HG02840 (cell line): Measurements from ENCODE around the gene TBPL1.

Source experiments
- ATAC-seq: cut with Tn5 transposase; IDR thresholded peaks from one replicate; pipeline ENCODE4 v1.9.1; 2021; ENCODE audit warnings: mild to moderate bottlenecking, moderate library complexity, moderate number of reproducible peaks; ENCODE audit not compliant: unreplicated experiment, low FRiP score

Gene TBPL1

GRCh38 chr6:134031696-134032255 lies 78.8 kb downstream of the TBPL1 start:
- no peak for ATAC-seq

GRCh38 chr6:134034478-134034877 lies 81.5 kb downstream of the TBPL1 start:
- no peak for ATAC-seq

DNA sequence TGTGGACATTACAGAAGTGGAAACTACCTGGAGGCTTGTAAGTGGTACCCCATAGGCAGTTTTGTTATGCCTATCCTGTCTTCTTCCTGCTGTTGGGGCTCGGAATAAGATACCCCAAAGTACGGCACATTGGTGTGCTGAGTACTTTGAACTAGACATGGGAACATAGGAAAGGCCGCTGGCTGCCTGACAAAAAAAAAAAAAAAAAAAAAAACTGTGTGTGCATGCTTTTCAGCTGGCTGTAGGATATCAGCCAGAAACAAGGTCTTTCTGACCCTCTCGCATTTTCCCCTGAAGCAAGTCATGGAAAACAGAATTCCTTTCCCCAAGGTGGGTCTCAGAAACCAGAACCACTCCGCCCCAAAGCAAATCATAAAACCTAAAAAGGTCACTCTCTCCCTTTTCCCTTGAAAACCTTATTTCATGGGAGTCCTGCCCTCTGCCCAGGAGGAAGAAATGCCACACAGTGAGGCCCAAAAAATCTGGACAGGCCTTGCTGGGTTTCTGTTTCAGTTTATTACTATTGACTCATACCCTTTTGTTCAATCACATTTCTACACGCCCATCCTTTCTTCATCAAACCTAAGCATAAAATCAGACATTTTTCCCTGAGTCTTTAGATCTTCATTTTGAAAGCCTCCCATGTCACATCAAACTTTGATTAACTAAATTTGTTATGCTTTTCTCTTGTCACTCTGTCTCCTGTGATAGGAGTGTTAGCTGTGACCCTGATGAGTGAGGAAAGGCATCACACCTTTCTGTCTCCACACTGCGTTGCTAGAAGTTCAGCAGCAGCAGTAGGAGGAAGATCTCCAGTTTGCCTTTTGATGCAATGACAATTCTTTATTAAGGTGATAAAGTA lies 82.2 kb downstream of the TBPL1 start:
- no peak for ATAC-seq

DNA sequence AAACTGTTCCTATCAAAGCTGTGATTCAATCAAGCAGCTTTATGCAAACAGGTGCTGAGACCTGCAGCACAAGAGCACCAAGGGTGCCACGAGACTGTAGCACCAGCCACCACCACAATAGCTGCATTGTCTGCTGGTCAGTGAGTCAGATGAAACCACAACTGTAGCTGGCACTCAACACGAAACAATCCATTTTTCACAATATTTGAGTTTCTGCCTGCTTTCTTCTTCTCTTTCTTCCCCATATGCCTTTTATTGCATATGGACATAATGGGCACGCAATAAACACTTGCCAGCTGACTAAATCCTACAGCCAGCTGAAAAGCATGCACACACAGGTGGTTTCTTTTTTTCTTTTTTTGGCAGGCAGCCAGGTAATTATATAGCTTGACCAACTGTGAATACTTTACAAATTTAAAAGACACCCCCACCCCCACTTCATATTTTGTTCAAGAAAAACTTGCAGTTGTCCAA lies 82.8 kb downstream of the TBPL1 start:
- no peak for ATAC-seq

DNA sequence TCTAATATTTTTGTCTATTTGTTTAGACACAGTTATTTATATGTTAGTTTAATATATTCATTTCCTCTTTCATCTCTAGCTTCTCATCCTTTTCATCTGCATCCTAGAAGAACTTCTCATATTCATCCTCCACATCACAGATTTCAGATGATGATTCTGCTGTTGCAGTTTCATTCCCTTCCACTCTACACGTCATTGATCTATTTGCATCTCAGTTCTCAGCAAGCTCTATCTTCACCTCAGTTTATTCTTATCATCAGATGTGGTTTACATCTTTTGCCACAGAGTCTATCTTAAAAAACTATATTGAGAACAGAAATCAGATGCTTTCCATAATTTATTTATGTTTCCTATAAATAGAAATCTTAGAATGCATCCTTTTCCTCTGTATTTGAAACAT lies 86.1 kb downstream of the TBPL1 start:
- ATAC-seq = no peak
